Upper lobe of left lung (tissue), 4 donors: Measurements from ENCODE around the gene KDELR1.

ENCODE experiments used
- EP300 ChIP-seq, 4 donors: sonication (generic); formaldehyde crosslinking; IDR thresholded peaks; one replicate each; pipeline ENCODE4 v1.5.1; 2017; ENCODE audit warnings: antibody characterized with exemption in 4 of 4, control low read depth in 2 of 4
- POLR2A ChIP-seq, 4 donors: fragments of 450-650 bp; IDR thresholded peaks; one replicate each; pipeline ENCODE4 v1.5.1; 2016 to 2017; ENCODE audit warnings: antibody characterized with exemption in 4 of 4, mild to moderate bottlenecking in 2 of 4
- POLR2AphosphoS5 ChIP-seq, 2 donors: sonication (generic); formaldehyde crosslinking; IDR thresholded peaks; one replicate each; pipeline ENCODE4 v1.5.1; 2017; ENCODE audit warnings: antibody characterized with exemption in 2 of 2
- TF ChIP-seq, protein P1 (sequence below), 6 experiments: fragments of 450-650 bp in 4 of 6; fragments of 200-600 bp in 2 of 6; sonication (generic) in 2 of 6; IDR thresholded peaks; one replicate each; pipeline ENCODE4 v1.5.1; 2016 to 2019; ENCODE audit warnings: antibody characterized with exemption in 6 of 6

DNA sequence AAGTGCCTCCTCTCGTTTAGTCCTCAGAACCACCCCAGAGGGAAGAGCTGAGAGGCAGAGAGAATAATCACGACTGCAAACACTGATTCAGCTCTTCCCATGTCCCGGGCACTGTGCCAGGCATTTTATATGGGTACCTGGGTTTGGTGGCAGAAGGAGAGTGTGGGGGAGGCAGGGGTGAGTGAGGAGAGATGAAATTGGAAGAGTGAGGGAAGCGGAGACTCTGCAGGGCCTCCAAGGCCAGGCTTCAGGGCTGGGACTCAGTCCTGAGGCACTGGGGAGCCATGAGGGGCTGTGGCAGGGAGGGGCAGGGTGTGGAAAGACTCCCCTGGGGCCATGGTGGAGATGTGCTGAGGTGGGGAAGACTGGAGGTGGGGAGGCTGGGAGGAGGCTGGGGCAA, 18.4 kb downstream of the KDELR1 start:
- TF ChIP-seq, protein P1, sequence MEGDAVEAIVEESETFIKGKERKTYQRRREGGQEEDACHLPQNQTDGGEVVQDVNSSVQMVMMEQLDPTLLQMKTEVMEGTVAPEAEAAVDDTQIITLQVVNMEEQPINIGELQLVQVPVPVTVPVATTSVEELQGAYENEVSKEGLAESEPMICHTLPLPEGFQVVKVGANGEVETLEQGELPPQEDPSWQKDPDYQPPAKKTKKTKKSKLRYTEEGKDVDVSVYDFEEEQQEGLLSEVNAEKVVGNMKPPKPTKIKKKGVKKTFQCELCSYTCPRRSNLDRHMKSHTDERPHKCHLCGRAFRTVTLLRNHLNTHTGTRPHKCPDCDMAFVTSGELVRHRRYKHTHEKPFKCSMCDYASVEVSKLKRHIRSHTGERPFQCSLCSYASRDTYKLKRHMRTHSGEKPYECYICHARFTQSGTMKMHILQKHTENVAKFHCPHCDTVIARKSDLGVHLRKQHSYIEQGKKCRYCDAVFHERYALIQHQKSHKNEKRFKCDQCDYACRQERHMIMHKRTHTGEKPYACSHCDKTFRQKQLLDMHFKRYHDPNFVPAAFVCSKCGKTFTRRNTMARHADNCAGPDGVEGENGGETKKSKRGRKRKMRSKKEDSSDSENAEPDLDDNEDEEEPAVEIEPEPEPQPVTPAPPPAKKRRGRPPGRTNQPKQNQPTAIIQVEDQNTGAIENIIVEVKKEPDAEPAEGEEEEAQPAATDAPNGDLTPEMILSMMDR (IDR thresholded peaks at IDR 0.05), result no peak
- no peak for TF ChIP-seq EP300 (IDR thresholded peaks at IDR 0.05)
- no peak for TF ChIP-seq POLR2A (IDR thresholded peaks at IDR 0.05)
- no peak for TF ChIP-seq POLR2AphosphoS5 (IDR thresholded peaks at IDR 0.05)
